ENCODE data around the gene SNAPIN.
"Not testable (repeated sequence)": the region's sequence is repeated elsewhere in the genome, so short reads cannot be mapped to it uniquely, and the experiment has no call there.

DNA sequence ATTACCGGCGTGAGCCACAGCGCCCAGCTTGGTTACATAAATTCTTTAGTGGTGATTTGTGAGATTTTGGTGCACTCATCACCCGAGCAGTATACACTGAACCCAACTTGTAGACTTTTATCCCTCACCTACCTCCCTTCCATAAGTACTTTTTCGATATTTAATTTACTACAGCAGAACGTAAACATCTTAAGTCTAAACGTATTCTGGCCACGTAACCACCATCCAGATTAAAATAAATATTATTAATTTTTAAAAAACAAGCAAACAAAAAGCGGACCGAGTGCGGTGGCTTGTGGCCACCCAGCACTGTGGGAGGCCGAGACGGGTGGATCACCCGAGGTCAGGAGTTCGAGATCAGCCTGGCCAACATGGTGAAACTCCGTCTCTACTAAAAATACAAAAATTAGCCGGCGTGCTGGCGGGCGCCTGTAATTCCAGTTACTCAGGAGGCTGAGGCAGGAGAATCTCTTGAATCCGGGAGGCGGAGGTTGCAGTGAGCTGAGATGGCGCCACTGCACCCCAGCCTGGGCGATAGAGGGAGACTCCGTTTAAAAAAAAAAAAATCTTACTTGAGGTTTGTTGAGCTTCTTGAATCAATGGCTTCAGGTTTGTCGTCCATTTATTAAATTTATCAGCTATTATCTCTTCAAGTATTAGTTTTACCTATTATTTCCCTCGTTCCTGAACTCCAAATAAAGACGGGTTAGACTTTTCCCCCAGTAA is 13.3 kb downstream of the SNAPIN start:
- not testable (repeated sequence) for TF ChIP-seq POLR2A, EP300, POLR2AphosphoS5 (IDR thresholded peaks at IDR 0.05)
- TF ChIP-seq, protein P1, sequence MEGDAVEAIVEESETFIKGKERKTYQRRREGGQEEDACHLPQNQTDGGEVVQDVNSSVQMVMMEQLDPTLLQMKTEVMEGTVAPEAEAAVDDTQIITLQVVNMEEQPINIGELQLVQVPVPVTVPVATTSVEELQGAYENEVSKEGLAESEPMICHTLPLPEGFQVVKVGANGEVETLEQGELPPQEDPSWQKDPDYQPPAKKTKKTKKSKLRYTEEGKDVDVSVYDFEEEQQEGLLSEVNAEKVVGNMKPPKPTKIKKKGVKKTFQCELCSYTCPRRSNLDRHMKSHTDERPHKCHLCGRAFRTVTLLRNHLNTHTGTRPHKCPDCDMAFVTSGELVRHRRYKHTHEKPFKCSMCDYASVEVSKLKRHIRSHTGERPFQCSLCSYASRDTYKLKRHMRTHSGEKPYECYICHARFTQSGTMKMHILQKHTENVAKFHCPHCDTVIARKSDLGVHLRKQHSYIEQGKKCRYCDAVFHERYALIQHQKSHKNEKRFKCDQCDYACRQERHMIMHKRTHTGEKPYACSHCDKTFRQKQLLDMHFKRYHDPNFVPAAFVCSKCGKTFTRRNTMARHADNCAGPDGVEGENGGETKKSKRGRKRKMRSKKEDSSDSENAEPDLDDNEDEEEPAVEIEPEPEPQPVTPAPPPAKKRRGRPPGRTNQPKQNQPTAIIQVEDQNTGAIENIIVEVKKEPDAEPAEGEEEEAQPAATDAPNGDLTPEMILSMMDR (IDR thresholded peaks at IDR 0.05) = not testable (repeated sequence)

All from sigmoid colon (tissue), 4 donors.